Esophagus (tissue), 2 donors: ENCODE measurements around the gene PLCB2. TPM values are rescaled to one million over a fixed set of nuclear protein-coding genes. Genes with fewer than 3 reads are reported as not detected.
A peak's percentile ranks its signal among the peaks of the same experiment; 100 is the strongest.

Source experiments
- H3K27ac ChIP-seq, 2 donors: one replicate each; pipeline ENCODE4 v1.5.1; 2013; ENCODE audit warnings: low read depth in 2 of 2, mild to moderate bottlenecking in 2 of 2, inconsistent platforms in 1 of 2, low read length in 1 of 2, moderate library complexity in 1 of 2
- H3K27me3 ChIP-seq, 2 donors: one replicate each; pipeline ENCODE4 v1.6.1; 2013; ENCODE audit warnings: low read length in 2 of 2, control low read depth in 1 of 2, mild to moderate bottlenecking in 1 of 2; ENCODE audit not compliant: insufficient read depth in 2 of 2, control insufficient read depth in 1 of 2
- H3K36me3 ChIP-seq, 2 donors: one replicate each; pipeline ENCODE4 v1.6.1; 2013; ENCODE audit warnings: low read length in 1 of 2; ENCODE audit not compliant: control insufficient read depth in 2 of 2, insufficient read depth in 2 of 2
- H3K4me1 ChIP-seq, 2 donors: one replicate each; pipeline ENCODE4 v1.6.1; 2013; ENCODE audit warnings: low read length in 1 of 2; ENCODE audit not compliant: control insufficient read depth in 2 of 2, insufficient read depth in 2 of 2
- H3K4me3 ChIP-seq, 2 donors: one replicate each; pipeline ENCODE4 v1.5.1; 2013; ENCODE audit warnings: low read length in 2 of 2, mild to moderate bottlenecking in 2 of 2, low read depth in 1 of 2, moderate library complexity in 1 of 2
- H3K9me3 ChIP-seq, 2 donors: one replicate each; pipeline ENCODE4 v1.6.1; 2013; ENCODE audit warnings: mild to moderate bottlenecking in 2 of 2, low read depth in 1 of 2, low read length in 1 of 2, moderate library complexity in 1 of 2; ENCODE audit not compliant: control insufficient read depth in 2 of 2, insufficient read depth in 1 of 2
- WGBS, 2 donors: extraction: QIAGEN DNeasy Blood & Tissue Kit; methylation state at CpG; one replicate each; pipeline ENCODE4 v1.1.7; 2013; 5-methylcytosine and 5-hydroxymethylcytosine counted together
- polyA plus RNA-seq, 2 donors: library from polyadenylated mRNA; stranded (reverse); fragments of 200-250 nt; gene quantifications; one replicate each; pipeline ENCODE4 v1.2.3, GENCODE V29; 2013
- donor health status: healthy with polysubstance abuse.
- donor health status: Bipolar disorder and iron deficiency.

The PLCB2 gene, protein sequence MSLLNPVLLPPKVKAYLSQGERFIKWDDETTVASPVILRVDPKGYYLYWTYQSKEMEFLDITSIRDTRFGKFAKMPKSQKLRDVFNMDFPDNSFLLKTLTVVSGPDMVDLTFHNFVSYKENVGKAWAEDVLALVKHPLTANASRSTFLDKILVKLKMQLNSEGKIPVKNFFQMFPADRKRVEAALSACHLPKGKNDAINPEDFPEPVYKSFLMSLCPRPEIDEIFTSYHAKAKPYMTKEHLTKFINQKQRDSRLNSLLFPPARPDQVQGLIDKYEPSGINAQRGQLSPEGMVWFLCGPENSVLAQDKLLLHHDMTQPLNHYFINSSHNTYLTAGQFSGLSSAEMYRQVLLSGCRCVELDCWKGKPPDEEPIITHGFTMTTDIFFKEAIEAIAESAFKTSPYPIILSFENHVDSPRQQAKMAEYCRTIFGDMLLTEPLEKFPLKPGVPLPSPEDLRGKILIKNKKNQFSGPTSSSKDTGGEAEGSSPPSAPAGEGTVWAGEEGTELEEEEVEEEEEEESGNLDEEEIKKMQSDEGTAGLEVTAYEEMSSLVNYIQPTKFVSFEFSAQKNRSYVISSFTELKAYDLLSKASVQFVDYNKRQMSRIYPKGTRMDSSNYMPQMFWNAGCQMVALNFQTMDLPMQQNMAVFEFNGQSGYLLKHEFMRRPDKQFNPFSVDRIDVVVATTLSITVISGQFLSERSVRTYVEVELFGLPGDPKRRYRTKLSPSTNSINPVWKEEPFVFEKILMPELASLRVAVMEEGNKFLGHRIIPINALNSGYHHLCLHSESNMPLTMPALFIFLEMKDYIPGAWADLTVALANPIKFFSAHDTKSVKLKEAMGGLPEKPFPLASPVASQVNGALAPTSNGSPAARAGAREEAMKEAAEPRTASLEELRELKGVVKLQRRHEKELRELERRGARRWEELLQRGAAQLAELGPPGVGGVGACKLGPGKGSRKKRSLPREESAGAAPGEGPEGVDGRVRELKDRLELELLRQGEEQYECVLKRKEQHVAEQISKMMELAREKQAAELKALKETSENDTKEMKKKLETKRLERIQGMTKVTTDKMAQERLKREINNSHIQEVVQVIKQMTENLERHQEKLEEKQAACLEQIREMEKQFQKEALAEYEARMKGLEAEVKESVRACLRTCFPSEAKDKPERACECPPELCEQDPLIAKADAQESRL
- 1 to 10 TPM; 5.3 to 7.3 TPM for polyA plus RNA-seq

DNA sequence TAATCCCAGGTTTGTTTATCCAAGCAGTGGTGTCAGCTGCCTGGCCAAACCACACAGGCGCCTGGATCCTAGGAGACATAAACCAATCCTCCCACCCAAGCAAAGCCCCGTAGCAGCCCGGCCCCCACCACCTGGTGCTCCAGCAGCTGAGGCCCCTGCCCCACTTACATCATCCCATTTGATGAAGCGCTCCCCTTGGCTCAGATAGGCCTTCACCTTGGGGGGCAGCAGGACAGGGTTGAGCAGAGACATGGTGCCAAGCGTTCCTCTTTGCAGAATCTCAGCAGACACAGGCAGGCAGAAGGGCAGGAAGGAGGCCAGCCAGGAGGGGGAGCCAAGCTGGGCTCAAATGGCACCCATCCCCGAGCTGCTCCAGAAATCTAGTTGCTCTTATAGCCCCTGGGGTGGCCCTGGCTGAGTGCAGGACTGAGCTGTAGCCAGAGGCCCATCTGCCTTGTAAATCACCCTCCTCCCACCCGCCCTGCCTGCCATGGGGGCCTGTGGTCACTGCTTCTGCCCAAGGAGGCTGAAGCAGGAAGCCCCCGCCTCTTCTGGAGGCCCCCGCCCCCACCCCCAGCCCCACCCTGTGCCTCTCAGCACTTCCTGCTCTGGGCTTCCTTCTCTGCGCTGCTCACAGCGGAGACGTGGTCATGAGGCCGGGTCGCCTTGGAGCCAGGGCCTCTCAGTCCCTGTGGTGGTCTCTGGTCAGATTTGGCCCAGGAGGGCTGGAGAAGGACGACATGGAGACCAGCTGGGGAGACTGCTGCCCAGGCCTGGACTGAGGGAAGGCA, at the start of gene PLCB2:
Gene PLCB2, minus strand, starts transcription at position 515 of the 791 bp plus-strand sequence. Its CDS starts 263 bp downstream, at position 252.
- H3K27ac ChIP-seq: peak within 1 kb of the TSS; percentile 49 to 60
- H3K9me3 ChIP-seq: no peaks in the 10 kb centered on the region
- peak within 1 kb of the TSS; percentile 25 to 39 for H3K4me3 ChIP-seq
- H3K36me3 ChIP-seq: no peaks in the 10 kb centered on the region
- no peaks in the 10 kb centered on the region for H3K27me3 ChIP-seq
- 62 to 63% methylated on average over 15 of the region's 15 CpGs for WGBS, 2 donors
- peaks cover 0 to 3% of the 10 kb centered on the region in 2 donors for H3K4me1 ChIP-seq

DNA sequence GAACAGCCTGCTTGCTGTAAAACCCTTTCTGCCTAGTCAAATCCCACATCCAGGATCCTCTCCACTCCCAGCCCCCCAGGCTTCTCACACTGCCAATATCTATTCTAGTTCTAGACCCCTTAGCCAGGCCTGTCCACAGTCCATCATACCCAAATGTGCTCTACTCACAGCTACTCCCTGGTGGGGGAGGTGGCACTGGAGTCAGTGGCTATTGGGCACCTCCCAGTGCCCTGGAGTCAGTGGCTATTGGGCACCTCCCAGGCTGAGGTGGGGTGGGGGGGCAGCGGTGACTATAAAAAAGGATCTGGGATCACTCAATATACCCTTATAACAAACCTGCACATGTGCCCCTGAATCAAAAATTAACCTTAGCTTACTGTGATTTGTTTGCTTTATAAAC, 49.5 kb upstream of the PLCB2 start:
- no peaks in the 10 kb centered on the region for H3K27me3 ChIP-seq
- no peak overlapping the region for H3K4me3 ChIP-seq
- H3K36me3 ChIP-seq: no peaks in the 10 kb centered on the region
- WGBS, 2 donors: 59 to 69% methylated on average over 1 of the region's 1 CpG
- H3K9me3 ChIP-seq: no peaks in the 10 kb centered on the region
- H3K4me1 ChIP-seq: peaks cover 6 to 10% of the 10 kb centered on the region in 2 donors
- no peak overlapping the region for H3K27ac ChIP-seq

DNA sequence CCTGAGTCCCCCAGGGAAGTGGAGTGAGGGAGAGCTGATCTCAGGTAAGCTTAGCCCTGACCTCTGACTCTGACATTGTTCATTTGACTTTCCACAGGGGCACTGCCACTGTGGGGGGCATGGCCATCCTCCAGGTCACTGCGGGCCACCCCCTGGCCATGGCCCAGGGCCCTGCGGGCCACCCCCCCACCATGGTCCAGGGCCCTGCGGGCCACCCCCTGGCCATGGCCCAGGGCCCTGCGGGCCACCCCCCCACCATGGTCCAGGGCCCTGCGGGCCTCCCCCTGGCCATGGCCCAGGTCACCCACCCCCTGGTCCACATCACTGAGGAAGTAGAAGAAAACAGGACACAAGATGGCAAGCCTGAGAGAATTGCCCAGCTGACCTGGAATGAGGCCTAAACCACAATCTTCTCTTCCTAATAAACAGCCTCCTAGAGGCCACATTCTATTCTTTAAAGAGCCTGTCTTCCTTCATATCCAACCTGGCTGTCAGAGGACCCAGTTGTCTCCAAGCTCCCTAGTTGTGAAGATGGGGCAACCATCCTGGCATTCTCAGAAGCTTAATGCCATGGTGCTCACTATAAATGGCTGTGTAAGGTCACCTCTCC, 48.3 kb upstream of the PLCB2 start:
- H3K27ac ChIP-seq: no peak overlapping the region
- no peaks in the 10 kb centered on the region for H3K9me3 ChIP-seq
- no peaks in the 10 kb centered on the region for H3K36me3 ChIP-seq
- WGBS, 2 donors: 80 to 86% methylated on average over 5 of the region's 5 CpGs
- peaks cover 6 to 10% of the 10 kb centered on the region in 2 donors for H3K4me1 ChIP-seq
- no peak overlapping the region for H3K4me3 ChIP-seq
- H3K27me3 ChIP-seq: no peaks in the 10 kb centered on the region

DNA sequence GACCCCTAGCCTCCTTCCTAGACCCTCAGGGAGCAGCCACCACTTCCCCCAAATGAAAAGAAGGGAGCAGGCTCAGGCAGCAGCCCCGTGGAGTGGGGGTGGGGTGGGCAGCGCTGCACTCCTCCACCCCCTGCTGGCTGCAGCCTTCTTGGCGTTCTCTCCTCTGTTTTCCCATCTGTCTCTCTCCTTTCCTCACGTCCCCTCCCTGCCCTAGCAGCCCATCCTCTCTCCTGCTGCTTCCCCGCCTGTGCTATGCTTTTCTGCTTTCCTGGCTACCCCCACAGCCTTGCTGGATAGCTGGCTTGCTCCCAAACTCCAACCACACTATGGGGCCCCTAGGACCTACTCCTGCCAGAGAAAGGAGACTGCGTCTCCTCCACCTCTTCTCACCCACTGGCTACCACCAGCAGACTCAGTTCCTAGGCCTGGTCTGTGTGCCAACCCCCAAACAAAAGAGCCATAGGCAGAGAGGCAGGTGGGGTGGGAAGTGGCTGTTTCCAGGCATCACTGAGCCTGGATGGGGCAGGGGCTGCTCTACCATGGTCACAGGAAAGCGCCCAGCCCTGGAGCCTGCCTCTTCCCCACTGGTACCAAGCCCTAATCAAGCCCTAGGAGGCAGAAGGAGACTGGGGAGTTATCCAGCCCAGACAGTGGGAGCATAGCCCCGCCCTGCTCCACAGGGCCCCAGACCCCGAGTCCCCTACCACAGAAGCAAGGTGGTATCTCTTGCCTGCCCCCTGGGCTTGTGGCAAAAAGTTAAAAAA, 46.9 kb upstream of the PLCB2 start:
- Histone ChIP-seq H3K27ac (no peak overlapping the region), H3K9me3 (no peaks in the 10 kb centered on the region), H3K4me1 (peaks cover 6 to 10% of the 10 kb centered on the region in 2 donors)

DNA sequence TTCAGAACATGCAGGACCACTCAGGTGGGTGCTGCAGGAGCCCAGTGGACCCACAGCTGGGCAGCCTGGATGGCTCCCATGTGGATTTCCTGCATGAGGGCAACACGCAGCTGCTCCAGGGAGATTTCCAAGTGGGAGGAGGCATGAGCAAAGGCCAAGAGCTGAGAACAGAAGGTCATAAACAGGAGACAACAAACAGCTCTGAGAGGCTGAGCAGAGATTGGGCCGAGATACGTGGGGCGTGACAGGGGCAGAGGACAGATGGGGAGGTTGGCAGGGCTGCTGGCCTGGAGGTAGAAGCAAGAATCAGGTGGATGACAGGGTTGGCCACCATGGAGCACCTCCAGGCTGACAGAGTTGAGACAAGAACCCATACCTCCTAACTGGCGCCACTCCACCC, 46.0 kb upstream of the PLCB2 start:
- no peak overlapping the region for H3K4me3 ChIP-seq
- H3K4me1 ChIP-seq: peaks cover 6 to 10% of the 10 kb centered on the region in 2 donors
- no peak overlapping the region for H3K27ac ChIP-seq
- no peaks in the 10 kb centered on the region for H3K27me3 ChIP-seq
- 68 to 83% methylated on average over 5 of the region's 5 CpGs for WGBS, 2 donors
- H3K36me3 ChIP-seq: no peaks in the 10 kb centered on the region
- no peaks in the 10 kb centered on the region for H3K9me3 ChIP-seq

More for the DNA sequence above, 46.9 kb upstream of the PLCB2 start:
- 45% methylated on average over 9 of the region's 9 CpGs for WGBS, 2 donors
- Histone ChIP-seq H3K27me3 (no peaks in the 10 kb centered on the region), H3K4me3 (no peak overlapping the region), H3K36me3 (no peaks in the 10 kb centered on the region)

DNA sequence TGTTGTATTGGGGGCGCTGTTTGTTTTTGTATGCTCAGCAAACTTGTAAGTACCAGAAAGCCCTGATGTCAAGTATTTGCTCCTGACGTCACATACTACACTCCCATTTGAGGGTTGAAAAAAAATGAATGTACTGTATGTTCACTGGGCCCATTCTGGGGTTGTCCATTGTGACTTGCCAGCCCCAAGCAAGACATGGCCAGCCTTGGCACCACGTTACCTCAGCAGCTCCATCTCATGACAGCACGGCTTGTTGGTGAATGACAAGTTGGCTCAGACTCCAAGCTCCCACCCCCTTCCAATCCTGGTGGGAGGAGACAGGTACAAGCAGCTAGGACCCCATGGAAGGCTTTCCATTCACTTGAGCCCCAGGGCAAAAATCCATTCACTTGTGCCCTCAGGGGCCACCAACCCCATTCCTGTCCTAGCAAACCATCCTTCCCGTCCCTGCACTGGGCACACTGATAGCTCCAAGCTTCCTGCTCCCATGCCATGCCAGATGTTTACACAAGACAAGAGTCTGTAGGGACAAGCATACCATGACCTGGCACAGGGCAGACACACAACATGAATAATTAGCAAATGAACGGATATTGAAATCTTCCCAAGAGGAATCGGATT, 44.7 kb upstream of the PLCB2 start:
- H3K9me3 ChIP-seq: no peaks in the 10 kb centered on the region
- no peak overlapping the region for H3K4me3 ChIP-seq
- 73 to 74% methylated on average over 7 of the region's 7 CpGs for WGBS, 2 donors
- no peaks in the 10 kb centered on the region for H3K36me3 ChIP-seq
- no peaks in the 10 kb centered on the region for H3K27me3 ChIP-seq
- H3K4me1 ChIP-seq: peaks cover 2 to 12% of the 10 kb centered on the region in 2 donors
- no peak overlapping the region for H3K27ac ChIP-seq

DNA sequence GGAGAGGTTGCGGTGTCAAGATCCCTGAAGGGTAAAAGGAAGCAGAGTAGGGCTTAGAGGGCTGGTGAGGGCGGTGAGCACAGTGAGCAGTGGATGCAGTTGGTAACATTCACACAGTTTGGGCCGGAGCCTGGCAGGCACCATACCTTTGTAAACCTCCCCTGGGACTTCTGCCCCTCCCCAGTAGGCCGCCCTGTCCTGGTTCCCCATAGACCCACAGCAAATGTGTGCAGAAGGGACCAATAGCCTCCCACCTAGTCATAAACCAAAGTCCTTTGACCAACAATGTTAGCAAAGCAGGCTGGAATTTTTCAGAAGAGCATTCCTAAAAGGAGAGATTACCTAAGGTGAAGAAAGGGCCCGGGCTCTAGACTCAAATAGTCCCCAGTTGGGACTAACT, 41.4 kb upstream of the PLCB2 start:
- Histone ChIP-seq H3K4me3 (no peak overlapping the region), H3K27me3 (no peaks in the 10 kb centered on the region), H3K4me1 (peaks cover 7 to 27% of the 10 kb centered on the region in 2 donors), H3K27ac (no peak overlapping the region), H3K36me3 (no peaks in the 10 kb centered on the region), H3K9me3 (no peaks in the 10 kb centered on the region)
- 86 to 96% methylated on average over 5 of the region's 5 CpGs for WGBS, 2 donors

DNA sequence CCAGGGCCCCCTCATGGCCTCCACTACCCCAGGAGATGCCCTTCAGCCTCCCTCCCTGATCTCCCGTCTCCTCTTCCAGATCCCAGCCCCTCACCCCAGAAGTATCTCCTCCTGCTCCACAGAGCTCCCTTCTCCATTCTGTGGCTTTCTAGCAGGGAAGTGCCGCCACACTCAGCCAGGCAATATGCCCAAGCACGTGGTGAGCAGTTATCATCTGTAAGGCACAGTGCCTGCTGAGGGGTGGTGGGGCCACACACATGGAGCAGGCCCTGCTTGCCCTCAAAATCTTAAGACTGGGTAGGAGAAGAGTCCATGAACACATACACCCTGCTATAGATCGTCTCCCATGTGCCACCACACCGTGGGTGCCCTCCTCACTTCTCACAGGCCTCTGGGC, 40.7 kb upstream of the PLCB2 start:
- Histone ChIP-seq H3K27me3 (no peaks in the 10 kb centered on the region), H3K4me3 (no peak overlapping the region), H3K9me3 (no peaks in the 10 kb centered on the region), H3K27ac (peak overlapping the region; percentile 30 to 82), H3K36me3 (no peaks in the 10 kb centered on the region), H3K4me1 (peaks cover 5 to 34% of the 10 kb centered on the region in 2 donors)
- 83 to 85% methylated on average over 5 of the region's 5 CpGs for WGBS, 2 donors
